Esophagus (tissue), 2 donors: ENCODE measurements around the gene MAP2K6. TPM values are rescaled to one million over a fixed set of nuclear protein-coding genes. Genes with fewer than 3 reads are reported as not detected.

Experiments used
- H3K27ac ChIP-seq, 2 donors: one replicate each; pipeline ENCODE4 v1.5.1; 2013; ENCODE audit warnings: low read depth in 2 of 2, mild to moderate bottlenecking in 2 of 2, inconsistent platforms in 1 of 2, low read length in 1 of 2, moderate library complexity in 1 of 2
- H3K27me3 ChIP-seq, 2 donors: one replicate each; pipeline ENCODE4 v1.6.1; 2013; ENCODE audit warnings: low read length in 2 of 2, control low read depth in 1 of 2, mild to moderate bottlenecking in 1 of 2; ENCODE audit not compliant: insufficient read depth in 2 of 2, control insufficient read depth in 1 of 2
- H3K36me3 ChIP-seq, 2 donors: one replicate each; pipeline ENCODE4 v1.6.1; 2013; ENCODE audit warnings: low read length in 1 of 2; ENCODE audit not compliant: control insufficient read depth in 2 of 2, insufficient read depth in 2 of 2
- H3K4me1 ChIP-seq, 2 donors: one replicate each; pipeline ENCODE4 v1.6.1; 2013; ENCODE audit warnings: low read length in 1 of 2; ENCODE audit not compliant: control insufficient read depth in 2 of 2, insufficient read depth in 2 of 2
- H3K4me3 ChIP-seq, 2 donors: one replicate each; pipeline ENCODE4 v1.5.1; 2013; ENCODE audit warnings: low read length in 2 of 2, mild to moderate bottlenecking in 2 of 2, low read depth in 1 of 2, moderate library complexity in 1 of 2
- H3K9me3 ChIP-seq, 2 donors: one replicate each; pipeline ENCODE4 v1.6.1; 2013; ENCODE audit warnings: mild to moderate bottlenecking in 2 of 2, low read depth in 1 of 2, low read length in 1 of 2, moderate library complexity in 1 of 2; ENCODE audit not compliant: control insufficient read depth in 2 of 2, insufficient read depth in 1 of 2
- WGBS, 2 donors: extraction: QIAGEN DNeasy Blood & Tissue Kit; methylation state at CpG; one replicate each; pipeline ENCODE4 v1.1.7; 2013; 5-methylcytosine and 5-hydroxymethylcytosine counted together
- polyA plus RNA-seq, 2 donors: library from polyadenylated mRNA; stranded (reverse); fragments of 200-250 nt; gene quantifications; one replicate each; pipeline ENCODE4 v1.2.3, GENCODE V29; 2013
- donor health status: healthy with polysubstance abuse.
- donor health status: Bipolar disorder and iron deficiency.

MAP2K6 gene
- polyA plus RNA-seq, 2 donors = 2.6 to 3.6 TPM

DNA sequence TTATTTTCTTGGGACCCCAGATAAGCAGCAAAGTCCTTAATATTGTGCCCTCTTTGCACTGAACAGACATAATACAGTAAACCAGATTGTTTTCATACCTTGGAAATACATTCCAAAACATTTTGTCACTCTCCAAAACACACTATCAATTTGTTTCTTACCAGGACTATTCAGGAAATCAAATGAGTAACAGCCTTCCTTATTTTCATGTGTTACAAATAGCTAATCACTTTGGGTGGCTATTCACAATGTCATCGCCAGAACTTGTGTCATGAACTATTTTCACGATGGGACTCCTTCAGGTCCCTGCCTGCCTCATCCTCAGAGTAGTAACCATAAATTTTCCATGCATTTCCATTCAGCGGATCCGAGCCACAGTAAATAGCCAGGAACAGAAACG is 104.5 kb downstream of the MAP2K6 start:
- 93 to 94% methylated on average over 5 of the region's 5 CpGs for WGBS, 2 donors
- no peaks in the 10 kb centered on the region for H3K4me1 ChIP-seq
- no peak overlapping the region for H3K27ac ChIP-seq
- no peaks in the 10 kb centered on the region for H3K27me3 ChIP-seq
- H3K9me3 ChIP-seq = no peaks in the 10 kb centered on the region
- no peaks in the 10 kb centered on the region for H3K36me3 ChIP-seq
- no peak overlapping the region for H3K4me3 ChIP-seq

DNA sequence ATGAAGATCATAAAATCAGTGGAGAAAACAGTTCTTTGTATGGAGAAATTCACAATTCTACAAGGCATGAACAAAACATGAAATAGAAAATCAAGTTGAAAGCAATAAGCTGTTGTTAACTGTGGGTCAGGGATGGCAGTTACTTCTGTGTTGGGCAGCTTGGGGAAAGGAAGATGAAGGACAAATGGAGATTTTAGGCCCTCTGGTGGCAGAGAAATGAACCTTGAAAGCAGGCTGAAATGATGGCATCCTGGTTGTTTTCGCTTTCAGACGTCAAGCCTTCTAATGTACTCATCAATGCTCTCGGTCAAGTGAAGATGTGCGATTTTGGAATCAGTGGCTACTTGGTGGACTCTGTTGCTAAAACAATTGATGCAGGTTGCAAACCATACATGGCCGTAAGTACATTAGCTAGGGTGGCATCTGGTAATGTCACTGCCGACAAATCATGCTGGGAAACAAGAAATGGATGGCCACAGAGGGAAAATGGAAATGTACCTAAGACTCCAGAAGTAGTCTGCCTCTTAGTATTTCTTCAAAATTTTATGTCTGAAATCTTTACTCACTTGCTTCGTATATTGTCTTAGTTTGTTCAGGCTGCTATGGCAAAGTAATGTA is 108.9 kb downstream of the MAP2K6 start:
- H3K36me3 ChIP-seq = peaks cover 0 to 4% of the 10 kb centered on the region in 2 donors
- H3K4me1 ChIP-seq = no peaks in the 10 kb centered on the region
- no peaks in the 10 kb centered on the region for H3K9me3 ChIP-seq
- H3K27ac ChIP-seq = no peak overlapping the region
- no peaks in the 10 kb centered on the region for H3K27me3 ChIP-seq
- no peak overlapping the region for H3K4me3 ChIP-seq
- 52 to 55% methylated on average over 7 of the region's 7 CpGs for WGBS, 2 donors

DNA sequence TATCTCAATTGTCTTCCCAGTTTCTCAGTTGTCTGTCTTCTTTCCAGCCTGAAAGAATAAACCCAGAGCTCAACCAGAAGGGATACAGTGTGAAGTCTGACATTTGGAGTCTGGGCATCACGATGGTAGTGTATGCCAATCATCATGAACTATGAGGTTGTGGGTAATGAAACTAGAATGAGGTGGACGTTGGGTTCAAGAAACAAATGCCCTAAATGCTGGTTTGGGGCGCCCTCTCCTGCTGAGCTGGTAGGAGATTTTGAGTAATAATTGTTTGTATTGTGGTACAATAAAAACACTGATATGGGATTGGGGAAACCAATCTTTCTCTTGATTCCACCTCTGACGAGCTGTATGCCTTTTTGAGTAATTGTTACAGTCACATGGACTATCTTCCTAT is 110.4 kb downstream of the MAP2K6 start:
- H3K4me3 ChIP-seq = no peak overlapping the region
- H3K4me1 ChIP-seq = no peaks in the 10 kb centered on the region
- 78 to 79% methylated on average over 4 of the region's 4 CpGs for WGBS, 2 donors
- no peaks in the 10 kb centered on the region for H3K9me3 ChIP-seq
- H3K27ac ChIP-seq = no peak overlapping the region
- no peaks in the 10 kb centered on the region for H3K27me3 ChIP-seq
- peaks cover 0 to 4% of the 10 kb centered on the region in 2 donors for H3K36me3 ChIP-seq

DNA sequence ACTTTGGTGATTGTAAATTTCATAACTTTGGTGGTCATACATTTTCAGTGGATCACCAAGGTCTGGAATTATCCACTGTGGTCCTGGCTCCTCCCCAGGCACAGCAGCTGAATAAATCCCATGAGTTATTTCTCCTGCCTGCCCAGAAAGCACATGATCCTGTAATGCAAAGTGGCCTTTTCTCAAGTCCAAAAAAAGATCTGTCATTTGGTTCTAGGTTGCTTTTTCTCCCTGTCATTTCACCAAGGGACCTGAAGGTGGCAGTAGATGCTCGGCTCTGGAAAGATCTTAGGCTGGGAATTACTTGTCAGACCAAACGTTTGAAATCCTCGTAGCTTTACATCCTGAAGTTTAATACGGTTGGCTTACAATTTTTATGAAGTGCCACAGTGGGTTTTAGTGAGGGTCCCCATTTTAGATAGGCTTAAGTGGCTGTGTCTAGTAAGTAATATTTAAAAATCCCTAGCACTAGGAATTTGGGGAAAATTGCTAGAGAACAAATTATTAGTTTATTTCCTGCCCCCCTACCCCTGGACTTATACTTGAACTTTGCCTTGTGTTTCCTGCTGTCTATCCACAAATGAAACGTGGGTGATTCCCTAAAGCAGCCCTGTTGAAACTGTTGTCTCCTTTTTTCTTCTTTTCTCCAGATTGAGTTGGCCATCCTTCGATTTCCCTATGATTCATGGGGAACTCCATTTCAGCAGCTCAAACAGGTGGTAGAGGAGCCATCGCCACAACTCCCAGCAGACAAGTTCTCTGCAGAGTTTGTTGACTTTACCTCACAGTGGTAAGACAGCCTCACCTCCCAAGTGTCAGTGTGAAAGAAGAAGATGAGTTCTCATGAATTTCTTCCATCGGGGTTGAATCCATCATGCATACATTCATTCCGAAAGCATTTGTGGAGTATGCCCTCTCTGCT is 111.7 kb downstream of the MAP2K6 start:
- peaks cover 4 to 5% of the 10 kb centered on the region in 2 donors for H3K36me3 ChIP-seq
- WGBS, 2 donors = 36 to 37% methylated on average over 9 of the region's 9 CpGs
- no peak overlapping the region for H3K27ac ChIP-seq
- no peaks in the 10 kb centered on the region for H3K27me3 ChIP-seq
- H3K4me1 ChIP-seq = no peaks in the 10 kb centered on the region
- H3K4me3 ChIP-seq = no peak overlapping the region
- H3K9me3 ChIP-seq = no peaks in the 10 kb centered on the region

DNA sequence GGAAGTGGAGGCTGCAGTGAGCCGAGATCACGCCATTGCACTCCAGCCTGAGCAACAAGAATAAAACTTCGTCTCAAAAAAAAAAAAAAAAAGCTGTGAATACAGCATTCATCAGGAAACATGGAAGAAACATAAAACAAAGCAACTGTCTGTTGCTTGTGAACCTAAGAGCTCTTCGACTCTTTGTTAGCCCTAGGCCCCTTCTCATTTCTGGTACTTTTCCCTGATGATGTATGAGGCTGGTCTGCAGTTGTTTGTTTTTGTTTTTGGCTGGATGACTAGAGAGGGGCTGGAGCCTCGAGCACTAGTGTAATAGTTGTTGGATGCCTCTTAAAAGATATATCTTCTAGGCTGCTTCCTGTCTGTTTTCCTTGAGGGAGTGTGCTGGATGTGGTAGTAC is 113.5 kb downstream of the MAP2K6 start:
- peaks cover 4 to 6% of the 10 kb centered on the region in 2 donors for H3K36me3 ChIP-seq
- 73 to 83% methylated on average over 4 to 5 of the region's 5 CpGs for WGBS, 2 donors
- no peaks in the 10 kb centered on the region for H3K9me3 ChIP-seq
- H3K27ac ChIP-seq = no peak overlapping the region
- no peak overlapping the region for H3K4me3 ChIP-seq
- H3K4me1 ChIP-seq = no peaks in the 10 kb centered on the region
- no peaks in the 10 kb centered on the region for H3K27me3 ChIP-seq

DNA sequence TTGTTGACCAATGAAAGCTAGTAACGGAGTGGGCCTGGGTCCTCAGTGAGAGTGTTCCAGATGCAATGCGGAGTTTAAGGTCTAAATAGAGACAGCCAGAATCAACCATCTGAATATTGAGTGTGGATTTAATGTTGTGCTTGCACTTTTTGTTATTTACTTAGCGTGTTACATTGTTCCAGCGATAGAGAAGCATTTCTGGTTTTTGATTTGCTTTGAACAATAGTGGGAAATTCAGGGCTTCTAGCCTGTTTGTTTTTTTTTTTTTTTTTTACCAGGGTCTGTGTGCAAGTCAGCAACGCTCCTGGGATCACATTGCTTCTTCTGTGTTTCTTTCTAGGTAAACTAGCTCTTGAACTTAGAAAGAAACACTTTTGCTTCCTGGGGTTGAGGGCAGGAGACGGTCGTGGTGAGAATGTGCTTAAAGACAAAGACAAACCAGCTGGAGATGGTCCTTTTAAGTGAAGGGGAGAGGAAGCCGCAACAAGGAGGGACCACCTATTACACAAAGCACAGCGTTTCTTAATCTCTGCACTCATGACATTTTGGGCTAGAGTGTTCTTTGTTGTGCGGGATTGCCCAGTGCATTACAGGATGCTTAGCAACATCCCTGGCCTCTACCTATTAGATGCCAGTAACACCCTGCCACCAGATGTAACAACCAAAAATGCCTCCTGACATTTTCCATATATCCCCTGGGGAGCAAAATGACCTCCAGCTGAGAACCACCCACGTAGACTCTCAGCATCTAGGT is 119.2 kb downstream of the MAP2K6 start:
- Histone ChIP-seq H3K36me3 (peaks cover 0 to 6% of the 10 kb centered on the region in 2 donors), H3K27ac (no peak overlapping the region), H3K9me3 (no peaks in the 10 kb centered on the region), H3K27me3 (no peaks in the 10 kb centered on the region), H3K4me3 (no peak overlapping the region), H3K4me1 (no peaks in the 10 kb centered on the region)
- WGBS, 2 donors = 89 to 91% methylated on average over 11 of the region's 11 CpGs

DNA sequence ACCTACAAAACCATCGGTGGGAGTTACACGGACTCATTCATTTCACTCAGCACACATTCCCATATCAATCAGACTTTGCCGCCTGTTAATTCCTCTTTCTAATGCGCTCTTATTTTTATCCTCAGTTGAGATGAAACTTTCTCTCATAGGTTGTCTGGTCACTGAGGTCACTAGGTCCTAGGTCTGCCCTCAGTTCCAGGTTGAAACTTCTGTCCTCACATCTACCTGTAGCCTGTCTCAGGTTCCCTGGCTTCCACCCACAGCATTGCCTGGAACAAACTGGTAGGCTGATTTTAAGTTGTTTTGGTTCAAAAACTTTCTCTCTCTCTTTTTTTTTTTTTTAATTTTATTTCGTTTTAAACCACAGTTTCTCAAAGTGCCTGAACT is 119.7 kb downstream of the MAP2K6 start:
- Histone ChIP-seq H3K4me3 (no peak overlapping the region), H3K36me3 (peaks cover 0 to 6% of the 10 kb centered on the region in 2 donors), H3K27ac (no peak overlapping the region), H3K9me3 (no peaks in the 10 kb centered on the region), H3K27me3 (no peaks in the 10 kb centered on the region), H3K4me1 (no peaks in the 10 kb centered on the region)
- WGBS, 2 donors = 89 to 92% methylated on average over 5 of the region's 5 CpGs

DNA sequence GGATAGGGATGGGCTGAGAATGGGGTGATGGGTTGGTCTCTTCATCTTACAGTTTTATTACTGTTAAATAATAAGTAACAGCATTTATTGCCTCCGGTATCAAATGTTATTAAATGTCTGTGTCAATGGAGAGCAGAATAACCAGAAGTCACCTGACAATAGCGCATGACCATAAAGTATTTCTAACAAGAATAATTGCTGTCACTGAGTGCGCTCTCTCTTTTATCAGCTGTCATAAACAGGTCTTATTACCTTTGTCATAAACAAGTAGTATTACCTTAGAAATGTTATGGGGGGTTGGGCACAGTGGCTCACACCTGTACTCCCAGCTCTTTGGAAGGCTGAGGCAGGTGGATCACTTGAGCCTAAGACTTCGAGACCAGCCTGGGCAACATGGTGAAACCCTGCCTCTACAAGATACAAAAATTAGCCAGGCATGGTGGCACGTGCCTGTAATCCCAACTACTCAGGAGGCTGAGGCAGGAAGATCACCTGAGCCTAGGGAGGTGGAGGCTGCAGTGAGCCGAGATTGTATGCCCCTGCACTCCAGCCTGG is 120.6 kb downstream of the MAP2K6 start:
- WGBS, 2 donors = 85 to 96% methylated on average over 6 of the region's 6 CpGs
- no peak overlapping the region for H3K4me3 ChIP-seq
- no peaks in the 10 kb centered on the region for H3K4me1 ChIP-seq
- no peak overlapping the region for H3K27ac ChIP-seq
- no peaks in the 10 kb centered on the region for H3K27me3 ChIP-seq
- no peaks in the 10 kb centered on the region for H3K9me3 ChIP-seq
- peaks cover 0 to 6% of the 10 kb centered on the region in 2 donors for H3K36me3 ChIP-seq

DNA sequence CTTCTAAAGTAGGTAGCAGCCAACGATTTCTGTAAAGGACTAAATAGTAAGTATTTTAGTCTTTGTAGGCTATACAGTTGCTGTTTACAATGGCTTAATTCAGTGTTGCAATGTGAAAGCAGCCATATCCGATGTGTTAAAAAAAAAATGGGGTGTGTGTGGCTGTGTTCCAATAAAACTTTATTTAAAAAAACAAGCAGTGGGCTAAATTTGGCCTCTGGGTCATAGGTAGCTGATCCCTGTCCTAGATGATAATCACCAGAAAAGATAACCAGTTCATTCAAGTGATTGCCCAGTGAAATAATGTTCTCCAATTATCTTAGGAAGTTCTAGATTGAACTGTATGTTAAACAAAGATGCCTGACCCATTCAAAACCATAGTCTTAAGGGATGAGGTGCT is 124.3 kb downstream of the MAP2K6 start:
- H3K4me1 ChIP-seq = no peaks in the 10 kb centered on the region
- no peaks in the 10 kb centered on the region for H3K9me3 ChIP-seq
- no peaks in the 10 kb centered on the region for H3K27me3 ChIP-seq
- H3K4me3 ChIP-seq = no peak overlapping the region
- 72 to 77% methylated on average over 2 of the region's 2 CpGs for WGBS, 2 donors
- H3K27ac ChIP-seq = no peak overlapping the region
- H3K36me3 ChIP-seq = no peaks in the 10 kb centered on the region
